GM19397 (cell line): ENCODE data around the gene PLK1.
"Not testable (repeated sequence)": the region's sequence is repeated elsewhere in the genome, so short reads cannot be mapped to it uniquely, and the experiment has no call there.

Source experiments
- ATAC-seq: cut with Tn5 transposase; IDR thresholded peaks from one replicate; pipeline ENCODE4 v1.9.1; 2021; ENCODE audit warnings: mild to moderate bottlenecking, moderate library complexity; ENCODE audit not compliant: unreplicated experiment

Gene PLK1

DNA sequence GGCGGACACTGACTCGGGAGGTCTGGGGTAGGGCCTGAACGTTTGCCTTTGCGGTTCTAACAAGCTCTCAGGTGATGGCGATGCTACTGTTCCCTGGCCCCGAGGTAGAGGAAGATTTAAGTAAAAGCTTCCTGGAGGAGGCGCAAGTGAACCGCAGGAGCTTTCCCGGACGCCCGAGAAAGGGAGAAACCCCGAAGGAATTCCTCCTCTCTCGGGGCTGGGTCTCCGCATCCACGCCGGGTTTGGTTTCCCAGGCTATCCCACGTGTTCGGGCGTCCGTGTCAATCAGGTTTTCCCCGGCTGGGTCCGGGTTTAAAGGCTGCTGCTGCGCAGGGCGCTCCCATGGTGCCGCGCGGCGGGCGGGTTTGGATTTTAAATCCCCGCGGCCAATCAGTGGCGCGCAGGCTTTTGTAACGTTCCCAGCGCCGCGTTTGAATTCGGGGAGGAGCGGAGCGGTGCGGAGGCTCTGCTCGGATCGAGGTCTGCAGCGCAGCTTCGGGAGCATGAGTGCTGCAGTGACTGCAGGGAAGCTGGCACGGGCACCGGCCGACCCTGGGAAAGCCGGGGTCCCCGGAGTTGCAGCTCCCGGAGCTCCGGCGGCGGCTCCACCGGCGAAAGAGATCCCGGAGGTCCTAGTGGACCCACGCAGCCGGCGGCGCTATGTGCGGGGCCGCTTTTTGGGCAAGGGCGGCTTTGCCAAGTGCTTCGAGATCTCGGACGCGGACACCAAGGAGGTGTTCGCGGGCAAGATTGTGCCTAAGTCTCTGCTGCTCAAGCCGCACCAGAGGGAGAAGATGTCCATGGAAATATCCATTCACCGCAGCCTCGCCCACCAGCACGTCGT, at the start of gene PLK1:
Gene PLK1, plus strand, starts transcription at position 460 of the 844 bp plus-strand sequence. Its CDS starts 44 bp downstream, at position 504.
- peak; percentile 82 for ATAC-seq

DNA sequence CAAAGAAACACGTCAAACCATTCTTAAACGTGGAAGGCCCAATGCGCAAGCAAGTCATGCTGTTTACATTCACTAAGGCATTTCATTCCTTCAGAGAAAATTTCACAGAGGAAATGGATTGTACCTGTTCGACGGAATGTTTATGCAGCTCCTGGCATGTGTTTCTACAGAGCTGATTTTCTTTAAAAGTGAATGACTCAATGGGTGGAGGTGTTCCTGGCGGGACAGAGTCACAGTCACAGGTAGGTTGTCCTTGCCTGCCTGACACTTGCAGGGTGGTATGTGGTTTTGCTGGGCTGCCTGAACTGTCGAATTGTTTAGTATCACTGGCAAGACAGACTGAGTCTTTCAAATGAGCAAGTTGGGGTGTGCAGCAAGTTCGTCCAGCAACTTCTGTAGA, 49.2 kb upstream of the PLK1 start:
- ATAC-seq, result no peak

DNA sequence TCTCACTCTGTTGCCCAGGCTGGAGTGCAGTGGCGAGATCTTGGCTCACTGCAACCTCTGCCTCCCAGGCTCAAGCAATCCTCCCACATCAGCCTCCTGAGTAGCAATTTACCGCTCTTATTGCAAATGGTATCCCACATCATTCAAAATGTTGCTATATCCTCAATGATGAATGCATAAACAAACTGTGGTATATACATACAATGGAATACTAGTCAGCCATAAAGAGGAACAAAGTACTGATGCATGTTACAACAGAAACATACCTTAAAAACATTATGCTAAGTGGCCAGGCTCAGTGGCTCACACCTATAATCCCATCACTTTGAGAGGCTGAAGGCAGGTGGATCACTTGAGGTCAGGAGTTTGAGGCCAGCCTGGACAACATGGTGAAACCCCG, 46.8 kb upstream of the PLK1 start:
- ATAC-seq, result not testable (repeated sequence)

DNA sequence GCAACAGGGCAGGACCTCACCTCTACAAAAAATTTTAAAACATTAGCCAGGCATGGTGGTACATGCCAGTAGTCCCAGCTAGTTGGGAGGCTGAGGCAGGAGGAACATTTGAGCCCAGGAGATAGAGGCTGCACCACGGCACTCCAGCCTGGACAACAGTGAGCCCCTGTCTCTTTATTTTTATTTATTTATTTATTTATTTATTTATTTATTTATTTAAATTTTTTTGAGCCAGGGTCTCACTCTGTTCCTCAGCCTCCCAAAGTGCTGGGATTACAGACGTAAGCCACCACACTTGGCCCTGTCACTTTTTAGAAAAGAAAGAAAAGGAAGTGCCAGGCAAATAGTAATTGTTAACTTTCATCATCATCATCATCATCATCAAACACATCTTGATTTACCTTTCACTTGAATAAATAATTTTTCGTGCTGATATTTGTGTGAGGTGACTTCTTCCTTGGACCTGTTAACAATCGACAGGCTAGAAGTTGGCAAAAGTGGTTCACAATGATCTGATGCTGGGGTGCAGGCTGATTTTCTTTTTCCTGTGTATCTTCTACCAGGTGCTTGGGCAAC, 44.1 kb upstream of the PLK1 start:
- no peak for ATAC-seq

DNA sequence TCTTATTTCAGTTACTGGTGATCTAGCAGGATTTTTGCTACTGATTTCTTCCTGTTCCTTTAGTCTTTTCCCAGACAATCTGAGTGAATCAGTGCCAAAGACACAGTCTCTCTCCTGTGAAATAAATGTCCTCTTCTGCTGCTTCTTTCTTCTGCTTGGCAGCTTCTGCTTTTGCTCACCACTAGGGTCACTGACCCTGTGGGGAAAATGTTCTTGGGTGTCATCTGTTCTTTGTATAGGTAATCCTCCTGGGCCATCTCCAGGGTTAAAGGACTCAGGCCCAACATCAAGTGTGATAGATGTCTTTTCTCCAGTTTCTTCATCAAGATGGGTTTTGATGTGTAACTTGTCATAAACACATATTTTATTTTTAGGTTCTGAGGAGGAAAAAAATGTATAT, 42.7 kb upstream of the PLK1 start:
- ATAC-seq, result no peak

DNA sequence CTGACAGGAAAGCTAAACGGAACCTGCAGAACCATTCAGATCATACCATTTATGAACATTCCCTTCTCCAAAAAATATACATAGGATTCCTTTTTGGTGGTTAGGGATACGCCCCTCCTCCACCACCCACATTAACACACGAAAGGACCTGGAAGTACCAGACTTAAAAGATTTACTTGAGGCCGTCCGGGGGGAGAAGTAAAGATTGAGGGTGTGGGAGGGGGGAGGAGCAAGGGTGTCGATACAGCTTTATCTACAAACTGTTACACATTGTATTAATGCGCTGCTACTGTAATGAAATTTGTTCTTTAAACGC, 38.1 kb upstream of the PLK1 start:
- no peak for ATAC-seq

DNA sequence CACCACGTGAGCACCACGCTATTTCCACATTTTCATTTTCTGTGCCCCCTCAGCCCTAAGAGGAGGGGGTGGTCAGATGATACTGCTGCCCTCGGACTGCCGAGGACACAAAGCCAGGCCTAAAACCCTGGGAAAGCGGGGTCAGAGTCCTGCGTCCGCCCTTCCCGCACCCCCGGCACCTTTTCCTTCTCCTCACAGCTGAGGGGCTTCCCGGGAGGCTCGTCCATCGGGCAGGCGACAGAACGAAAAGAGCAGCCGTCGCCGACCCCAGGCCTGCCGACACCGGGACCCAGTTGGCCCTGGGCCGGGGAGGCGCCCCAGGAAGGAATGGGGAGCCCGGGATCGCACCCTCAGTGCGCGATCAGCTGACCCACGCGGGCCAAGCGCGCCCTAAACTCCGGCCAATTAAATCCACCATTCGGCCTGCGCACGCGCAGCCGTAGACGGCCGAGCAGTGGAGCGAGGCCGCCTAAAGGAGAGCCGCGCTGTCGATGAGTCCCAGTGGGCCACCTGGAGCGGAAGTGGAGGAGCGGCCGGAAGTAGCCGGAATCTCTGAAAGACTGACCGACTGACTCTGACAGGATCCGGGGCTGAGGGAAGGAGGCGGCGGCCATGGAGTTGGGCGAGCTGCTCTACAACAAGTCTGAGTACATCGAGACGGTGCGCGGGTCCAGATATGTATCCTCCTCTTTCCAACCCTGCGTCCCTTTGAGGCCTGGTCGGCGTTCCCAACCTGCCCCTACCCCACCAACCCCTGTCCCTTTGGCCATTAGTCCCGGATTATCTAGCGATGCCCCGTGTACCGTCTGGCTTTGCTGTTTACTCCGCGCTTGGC, 37.5 kb upstream of the PLK1 start, which contains the start of the genes DCTN5 and PALB2:
Gene DCTN5, plus strand, starts transcription at position 536 of the 835 bp plus-strand sequence. Its CDS starts 77 bp downstream, at position 613.
Gene PALB2, minus strand, starts transcription at position 380 of the 835 bp plus-strand sequence. Its CDS starts 153 bp downstream, at position 227.
- ATAC-seq, result peak; percentile 98

DNA sequence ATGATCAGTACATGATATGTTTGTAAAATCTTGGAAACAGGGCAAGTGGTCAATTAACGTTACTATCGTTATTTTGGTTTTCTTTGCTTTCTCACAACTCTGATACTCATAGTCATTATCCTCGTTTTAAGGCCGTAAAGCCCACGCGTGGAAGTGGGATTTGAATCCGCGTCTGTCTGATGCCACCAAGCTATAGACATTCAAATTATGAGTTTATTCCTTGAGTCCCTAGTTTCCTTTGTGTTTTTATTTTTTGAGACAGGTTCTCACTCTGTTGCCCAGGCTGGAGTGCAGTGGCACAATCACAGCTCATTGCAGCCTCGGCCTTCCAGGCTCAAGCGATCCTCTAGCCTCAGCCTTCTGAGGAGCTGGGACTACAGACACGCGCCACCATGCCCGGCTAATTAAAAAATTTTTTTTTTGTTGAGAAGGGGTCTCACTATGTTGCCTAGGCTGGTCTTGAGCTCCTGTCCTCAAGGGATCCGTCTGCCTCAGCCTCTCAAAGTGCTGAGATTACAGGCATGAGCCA, 36.4 kb upstream of the PLK1 start:
- no peak for ATAC-seq

DNA sequence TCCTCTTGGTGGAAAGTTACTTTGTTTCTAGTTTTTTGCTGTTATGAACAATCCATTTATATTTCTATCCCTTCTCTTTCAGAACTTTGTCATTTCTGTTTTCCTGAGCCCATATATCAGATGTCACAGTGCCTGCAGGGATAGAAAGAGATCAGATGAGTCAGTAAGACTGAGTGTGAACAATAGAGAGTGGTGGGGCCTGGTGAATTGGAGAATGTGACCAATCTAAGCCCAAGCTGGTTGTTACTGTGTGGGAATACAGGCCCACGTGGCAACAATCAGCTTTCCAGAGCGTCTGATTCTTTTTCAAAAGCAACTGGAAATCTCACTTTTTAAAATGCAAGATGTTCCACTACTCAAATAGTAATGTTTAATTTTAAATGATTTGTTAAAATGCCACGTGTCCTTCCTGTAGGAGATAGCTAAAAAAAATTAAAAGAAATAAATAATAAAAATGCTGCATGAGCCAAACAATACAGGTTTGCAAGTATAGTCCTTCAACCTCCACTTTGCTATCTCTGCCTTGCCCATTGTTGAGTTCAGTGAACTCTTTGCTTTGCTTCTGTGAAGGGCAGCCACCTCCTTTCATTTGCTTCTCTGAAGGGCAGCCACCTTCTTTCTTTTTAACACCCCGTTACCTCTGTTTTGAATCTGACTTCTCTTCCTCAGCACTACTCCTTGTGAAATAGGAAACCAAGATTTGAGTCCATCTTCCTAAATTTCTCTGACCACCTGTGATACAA, 27.8 kb upstream of the PLK1 start:
- ATAC-seq, result no peak

DNA sequence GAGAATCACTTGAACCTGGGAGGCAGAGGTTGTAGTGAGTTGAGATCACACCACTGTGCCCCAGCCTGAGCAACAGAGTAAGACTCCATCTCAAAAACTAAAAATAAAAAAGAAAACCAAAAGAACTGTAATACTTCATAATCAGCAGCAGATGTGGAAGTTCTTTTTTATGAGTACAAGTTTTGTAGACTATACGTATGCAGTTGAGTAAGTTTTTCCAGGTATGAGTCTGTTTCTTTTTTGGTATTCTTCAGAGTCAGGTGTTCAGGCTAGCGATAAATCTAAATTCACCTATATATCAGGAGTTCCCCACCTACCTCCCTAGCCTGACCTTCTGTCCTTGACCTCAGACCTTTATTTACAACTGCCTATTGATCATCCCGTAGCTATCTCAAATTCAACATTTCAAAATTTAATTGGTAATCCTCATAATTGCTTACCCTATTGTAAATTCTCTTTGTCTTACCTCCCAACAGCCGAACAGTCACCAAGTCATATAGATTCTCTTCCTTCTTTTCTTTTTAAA, 26.7 kb upstream of the PLK1 start:
- ATAC-seq, result no peak

DNA sequence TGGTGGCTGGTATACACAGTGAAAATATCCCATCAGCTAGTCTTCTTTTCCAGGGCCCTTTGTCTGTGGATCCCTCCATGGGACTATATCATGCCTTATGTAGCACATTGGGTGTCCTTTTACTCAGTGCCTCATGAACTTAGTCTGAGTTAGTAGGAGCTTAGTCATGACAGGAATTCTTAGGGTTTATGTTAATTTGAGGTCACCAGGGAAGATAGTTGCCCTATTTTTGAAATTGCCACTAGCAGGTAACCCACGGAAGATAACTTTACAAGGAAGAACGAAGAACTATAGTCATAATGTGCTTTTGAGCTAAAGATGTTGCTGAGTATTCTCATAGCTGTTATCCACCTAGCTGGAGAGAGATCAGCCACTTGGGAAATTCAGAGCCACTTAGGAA, 14.8 kb upstream of the PLK1 start:
- ATAC-seq, result no peak

DNA sequence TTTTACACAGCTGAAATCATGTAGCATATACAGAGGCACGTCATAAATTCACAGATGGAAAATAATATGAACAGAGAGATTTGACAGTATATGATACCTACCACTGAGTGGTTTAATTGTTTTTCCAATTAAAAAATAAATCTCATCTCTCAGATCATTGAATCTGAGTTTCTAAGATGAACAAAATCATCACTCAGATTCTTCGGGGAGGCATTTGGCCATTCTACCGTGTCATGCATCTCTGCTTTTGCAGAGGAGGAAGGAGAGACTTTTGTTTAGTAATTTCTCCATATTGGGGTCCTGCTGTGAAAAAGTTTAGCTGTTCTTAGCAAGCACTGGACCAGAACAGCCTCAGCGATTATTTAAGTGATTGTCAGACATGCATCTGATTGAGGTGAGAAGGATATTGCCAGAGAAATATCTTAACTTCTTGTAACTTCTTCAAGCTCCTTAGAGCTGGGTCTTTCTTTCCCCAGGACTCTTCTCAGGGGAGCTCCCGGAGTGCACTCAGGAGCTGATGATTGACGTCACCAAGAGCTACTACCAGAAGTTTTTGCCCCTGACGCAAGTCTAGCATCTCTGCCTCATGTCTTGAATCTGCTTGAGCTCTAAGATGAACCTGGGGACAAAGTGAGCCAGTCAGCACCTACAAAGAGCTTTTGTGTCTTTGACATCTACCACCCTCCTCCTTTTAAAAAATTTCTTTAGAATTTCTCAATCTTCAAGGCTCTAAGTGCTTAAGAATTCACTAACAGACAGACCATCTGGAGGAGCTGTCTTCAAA, 11.9 kb upstream of the PLK1 start:
- ATAC-seq, result no peak

DNA sequence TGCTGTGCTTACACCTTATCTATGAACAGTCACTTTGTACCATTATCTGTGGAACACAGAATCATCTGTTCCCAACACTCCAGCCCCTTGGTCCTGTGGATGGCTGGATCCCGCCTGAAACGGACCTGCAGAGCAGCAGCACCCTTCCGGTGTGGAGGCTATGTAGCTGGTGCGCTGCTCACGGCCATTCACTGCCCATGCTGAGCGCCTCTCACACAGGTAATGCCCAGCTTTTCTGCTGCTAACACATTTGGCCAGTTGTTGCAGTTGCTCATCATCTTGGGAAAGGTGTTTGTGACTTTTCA, 11.4 kb upstream of the PLK1 start:
- ATAC-seq, result no peak

DNA sequence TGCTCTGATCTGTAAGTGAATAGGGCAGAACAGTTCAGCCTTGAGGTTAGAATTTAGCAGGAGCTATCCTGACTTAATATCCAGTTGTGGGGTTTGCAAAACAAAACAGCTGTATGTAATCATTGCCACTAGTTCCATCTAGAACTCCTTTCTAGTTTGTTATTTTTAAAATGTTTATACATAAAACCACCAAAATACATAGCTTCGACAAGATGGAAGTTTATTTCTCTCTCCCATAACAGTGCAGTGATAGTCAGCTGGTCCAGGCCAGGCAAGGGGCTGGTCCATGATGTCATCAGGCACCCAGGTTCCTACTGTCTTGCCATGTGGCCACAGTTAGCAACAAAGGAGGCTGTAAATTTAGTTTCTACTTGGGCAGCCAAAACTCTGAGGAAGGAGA, 10.5 kb upstream of the PLK1 start:
- no peak for ATAC-seq

DNA sequence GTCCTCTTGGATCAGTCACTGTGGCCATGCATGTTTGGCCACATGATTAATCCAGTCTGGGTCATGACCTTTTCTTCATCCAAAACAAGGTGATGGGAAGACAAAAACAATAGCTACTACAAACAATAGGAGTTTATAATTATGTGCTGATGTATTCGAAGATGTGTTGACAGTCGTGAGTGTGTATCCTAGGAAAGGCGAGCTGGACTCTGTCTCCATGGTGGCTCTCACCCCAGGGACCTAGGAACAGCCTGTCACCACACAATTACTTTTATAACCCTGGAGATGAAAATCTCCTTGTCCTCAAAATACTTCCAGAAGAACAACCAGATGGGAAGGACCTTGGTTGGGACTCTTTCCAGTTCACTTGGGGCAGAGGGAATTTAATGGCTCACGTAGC, 9.8 kb upstream of the PLK1 start:
- no peak for ATAC-seq

DNA sequence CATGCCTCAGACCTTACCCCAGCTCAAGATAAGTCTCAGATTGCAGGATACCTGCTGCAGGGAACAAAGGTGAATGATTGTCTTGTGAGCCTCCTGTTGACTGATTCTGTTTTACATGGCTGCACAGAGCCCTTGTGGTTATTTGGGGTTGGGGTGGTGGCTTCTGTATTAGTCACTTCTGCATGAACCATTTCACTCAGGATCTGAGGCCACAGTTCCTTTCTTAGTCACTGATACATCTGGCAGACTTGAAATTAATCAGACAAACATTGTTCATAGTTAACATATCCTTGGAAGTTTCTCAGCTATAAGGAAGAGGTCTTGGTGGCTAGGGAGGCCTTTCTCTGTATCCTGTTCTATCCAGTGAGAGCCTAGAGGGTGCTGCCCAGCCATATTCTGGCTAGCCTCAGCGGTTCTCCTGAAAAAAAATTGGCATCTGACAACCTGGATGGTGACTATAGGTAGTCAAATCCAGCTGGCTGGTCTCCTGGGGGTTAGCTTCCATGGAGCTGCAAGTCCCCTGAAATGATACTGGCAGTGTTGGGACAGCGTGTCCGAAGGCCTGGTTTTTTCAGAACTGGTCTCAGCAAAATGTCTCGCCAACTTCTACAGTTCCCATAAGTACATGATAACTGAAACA, 8.4 kb upstream of the PLK1 start:
- peak; percentile 80 for ATAC-seq

DNA sequence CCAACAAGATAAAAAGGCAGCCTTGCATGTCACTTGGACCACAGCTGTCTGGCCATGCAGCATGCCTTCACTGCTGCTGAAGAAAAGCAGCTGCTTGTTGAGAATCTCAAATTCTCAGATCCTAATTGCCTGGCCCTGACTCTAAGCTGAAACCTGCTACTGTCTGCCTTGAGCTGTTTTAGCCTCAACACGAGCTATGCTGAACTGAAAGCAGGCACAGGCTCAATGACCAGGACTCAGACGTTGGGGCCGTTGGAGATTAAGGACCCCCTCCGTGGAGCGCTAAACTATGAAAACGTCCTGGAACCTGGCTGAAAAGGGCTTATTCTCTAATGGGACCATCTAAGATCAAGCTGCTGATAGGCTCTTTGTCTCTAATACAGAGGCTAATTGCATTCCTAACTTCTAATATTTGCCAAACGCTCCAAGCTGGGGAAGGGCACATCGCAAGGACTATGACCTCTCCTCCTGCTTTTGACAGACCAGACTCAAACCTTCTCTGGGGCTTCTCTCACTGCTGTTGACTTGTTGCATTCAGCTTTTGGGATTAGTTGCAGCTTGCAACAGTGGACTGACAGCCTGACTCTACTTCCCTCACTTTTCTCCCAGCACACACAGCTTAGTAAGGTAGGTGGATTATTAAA, 4.6 kb upstream of the PLK1 start:
- no peak for ATAC-seq

DNA sequence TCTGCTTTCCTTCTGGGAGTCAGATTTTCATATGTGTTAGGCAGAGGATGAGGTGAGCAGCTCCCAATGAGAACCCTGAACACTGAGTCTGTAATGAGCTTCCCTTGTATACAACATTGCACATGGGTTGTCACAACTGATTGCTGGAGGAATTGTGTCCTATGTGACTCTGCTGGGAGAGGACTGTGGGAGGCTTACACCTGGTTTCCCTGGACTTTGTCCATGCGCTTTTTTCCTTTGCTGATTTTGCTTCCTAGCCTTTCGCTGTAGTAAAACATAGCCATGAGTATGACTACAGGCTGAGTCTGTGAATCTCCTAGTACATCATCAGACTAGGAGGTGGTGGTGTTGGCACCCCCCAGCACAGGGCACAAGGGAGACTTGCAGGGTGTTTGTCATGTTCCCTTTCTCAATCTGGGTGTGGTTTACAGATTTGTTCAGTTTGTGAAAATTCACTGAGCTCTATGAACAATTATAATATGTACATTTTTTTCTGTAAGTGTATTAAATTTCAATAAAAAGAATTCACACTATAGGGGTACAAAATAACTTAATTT, 1.7 kb upstream of the PLK1 start:
- ATAC-seq, result no peak
